Activated naive CD8-positive, alpha-beta T cell treated with anti-CD3 and anti-CD28 coated beads, Interleukin-2, amount 50 U/mL, for 24 hours (primary cell): ENCODE results near the gene UBE2E3.

Experiments used
- ATAC-seq: fragments of 150-1000 bp; cut with Tn5 transposase; one replicate; pipeline ENCODE4 v1.10.0; 2021
- DNase-seq: peaks from one replicate; pipeline ENCODE4 v3.0.0; 2021
- H3K27ac Mint-ChIP-seq: one replicate; pipeline ENCODE4 v1.8.0; 2021; ENCODE audit warnings: mild to moderate bottlenecking, mixed read lengths
- H3K27me3 Mint-ChIP-seq: one replicate; pipeline ENCODE4 v1.8.0; 2021; ENCODE audit warnings: mixed read lengths
- H3K36me3 Mint-ChIP-seq: one replicate; pipeline ENCODE4 v1.8.0; 2021; ENCODE audit warnings: low read depth, mixed read lengths
- H3K4me1 Mint-ChIP-seq: one replicate; pipeline ENCODE4 v1.8.0; 2021; ENCODE audit warnings: mixed read lengths
- H3K4me3 Mint-ChIP-seq: one replicate; pipeline ENCODE4 v1.8.0; 2021; ENCODE audit warnings: mild to moderate bottlenecking, moderate library complexity, mixed read lengths
- H3K9me3 Mint-ChIP-seq: one replicate; pipeline ENCODE4 v1.8.0; 2021; ENCODE audit warnings: mixed read lengths

Gene UBE2E3

DNA sequence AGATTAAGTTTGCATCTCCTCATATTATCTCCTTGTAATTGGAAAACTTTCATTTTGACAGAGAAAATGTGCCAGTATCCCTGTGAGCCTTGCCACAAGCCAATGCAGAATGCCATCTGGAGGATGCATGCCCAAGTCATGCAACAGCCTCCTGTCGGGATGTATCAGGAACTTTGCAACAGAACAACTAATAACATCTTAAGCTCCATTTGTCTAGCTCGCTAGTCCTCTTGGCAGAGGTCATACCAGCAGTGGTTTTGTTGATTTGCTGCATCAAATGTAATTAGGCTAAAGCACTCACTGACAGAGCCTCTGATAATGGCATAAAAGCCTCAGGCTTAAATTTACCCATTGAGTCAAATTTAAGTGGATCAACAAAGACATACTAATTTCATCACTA is 125.8 kb downstream of the UBE2E3 start:
- no peak for DNase-seq
- H3K27ac Mint-ChIP-seq: peak overlapping the region; percentile 73

DNA sequence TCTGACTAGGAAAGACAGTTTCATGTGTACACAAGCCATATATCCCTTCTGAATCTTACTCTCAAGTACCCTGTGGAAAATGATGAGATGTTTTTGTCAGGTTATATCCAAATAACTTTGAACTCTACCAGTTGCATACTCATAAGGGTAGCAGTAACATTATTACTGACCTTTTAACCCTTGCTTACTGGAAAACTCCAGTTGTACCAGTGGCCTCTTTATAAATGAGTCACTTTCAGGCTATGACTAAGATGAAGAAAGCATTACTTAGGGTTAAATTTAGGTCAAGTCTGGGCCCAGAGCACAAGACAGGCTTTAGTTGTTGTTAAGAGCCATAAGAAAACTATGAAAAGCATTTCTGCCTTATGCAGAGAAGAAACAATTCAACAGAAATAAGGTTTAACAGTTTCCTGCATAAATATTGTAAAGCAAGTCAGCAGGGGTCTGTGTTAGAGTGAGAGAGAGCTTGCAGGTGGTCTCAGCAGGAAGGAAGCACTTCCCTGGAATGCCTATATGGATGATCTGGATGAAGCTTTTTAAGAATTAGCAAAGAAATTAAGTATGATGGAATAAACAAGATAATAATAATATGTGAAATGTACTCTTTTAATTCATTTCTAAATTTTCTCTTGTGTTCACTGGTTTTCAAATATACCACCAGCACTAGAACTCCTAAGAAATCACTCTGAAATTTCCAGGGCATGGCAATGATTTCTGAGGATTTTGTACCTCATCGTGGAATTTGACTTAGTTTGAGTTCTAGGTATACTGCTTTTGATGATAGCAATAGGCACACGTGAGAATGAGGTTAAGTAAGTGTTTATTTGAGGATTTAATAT is 126.6 kb downstream of the UBE2E3 start:
- peaks cover 49% of the 10 kb centered on the region for H3K4me1 Mint-ChIP-seq
- no peak for DNase-seq
- peak; percentile 95 for ATAC-seq
- H3K9me3 Mint-ChIP-seq: peaks cover 5% of the 10 kb centered on the region
- peak overlapping the region; percentile 73 for H3K27ac Mint-ChIP-seq
- peak overlapping the region; percentile 27 for H3K4me3 Mint-ChIP-seq
- no peaks in the 10 kb centered on the region for H3K27me3 Mint-ChIP-seq
- no peaks in the 10 kb centered on the region for H3K36me3 Mint-ChIP-seq

More for the DNA sequence above, 125.8 kb downstream of the UBE2E3 start:
- H3K36me3 Mint-ChIP-seq: no peaks in the 10 kb centered on the region
- no peak for ATAC-seq
- peak overlapping the region; percentile 15 for H3K4me3 Mint-ChIP-seq
- no peaks in the 10 kb centered on the region for H3K27me3 Mint-ChIP-seq
- H3K4me1 Mint-ChIP-seq: peaks cover 49% of the 10 kb centered on the region
- peaks cover 5% of the 10 kb centered on the region for H3K9me3 Mint-ChIP-seq

DNA sequence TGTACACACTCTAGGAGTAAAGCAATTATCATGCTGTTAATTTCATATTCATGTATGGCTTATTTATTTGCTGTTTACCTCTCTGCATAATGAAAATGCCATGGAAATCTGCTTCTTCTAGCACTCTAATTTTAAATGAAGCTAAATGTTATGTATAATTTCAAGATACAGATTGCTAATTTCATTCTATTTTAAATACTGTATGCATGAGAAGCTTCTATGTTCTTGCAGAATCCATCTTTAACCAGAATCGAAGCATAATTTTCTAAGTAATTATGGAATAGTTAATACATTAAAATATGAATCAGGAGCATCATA is 127.2 kb downstream of the UBE2E3 start:
- no peaks in the 10 kb centered on the region for H3K36me3 Mint-ChIP-seq
- ATAC-seq (no peak), DNase-seq (no peak)
- H3K9me3 Mint-ChIP-seq: peaks cover 5% of the 10 kb centered on the region
- H3K27me3 Mint-ChIP-seq: no peaks in the 10 kb centered on the region
- peaks cover 49% of the 10 kb centered on the region for H3K4me1 Mint-ChIP-seq
- H3K4me3 Mint-ChIP-seq: no peak overlapping the region
- H3K27ac Mint-ChIP-seq: peak overlapping the region; percentile 73

DNA sequence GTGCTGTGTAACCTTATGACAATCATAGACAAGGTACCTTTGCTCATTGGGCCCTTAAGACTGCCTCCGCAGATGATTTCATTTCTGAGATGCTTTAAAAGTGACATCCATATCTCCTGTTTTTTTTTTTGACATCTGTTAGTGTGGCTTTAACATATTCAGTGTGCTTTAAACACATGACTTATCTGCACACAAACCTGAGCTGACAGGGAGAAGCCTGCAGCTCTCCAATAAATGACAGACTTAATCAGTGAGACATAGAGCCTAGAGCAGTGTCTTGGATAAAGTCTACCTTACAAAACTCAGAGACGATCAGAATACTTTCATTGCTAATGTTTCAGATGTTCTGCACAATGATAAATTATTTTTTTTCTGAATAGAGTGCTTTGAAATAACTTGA is 130.7 kb downstream of the UBE2E3 start:
- Mint-ChIP-seq H3K27me3 (no peaks in the 10 kb centered on the region), H3K27ac (no peak overlapping the region), H3K36me3 (no peaks in the 10 kb centered on the region), H3K4me3 (no peak overlapping the region), H3K4me1 (peaks cover 36% of the 10 kb centered on the region), H3K9me3 (peaks cover 5% of the 10 kb centered on the region)
- DNase-seq (no peak), ATAC-seq (no peak)

DNA sequence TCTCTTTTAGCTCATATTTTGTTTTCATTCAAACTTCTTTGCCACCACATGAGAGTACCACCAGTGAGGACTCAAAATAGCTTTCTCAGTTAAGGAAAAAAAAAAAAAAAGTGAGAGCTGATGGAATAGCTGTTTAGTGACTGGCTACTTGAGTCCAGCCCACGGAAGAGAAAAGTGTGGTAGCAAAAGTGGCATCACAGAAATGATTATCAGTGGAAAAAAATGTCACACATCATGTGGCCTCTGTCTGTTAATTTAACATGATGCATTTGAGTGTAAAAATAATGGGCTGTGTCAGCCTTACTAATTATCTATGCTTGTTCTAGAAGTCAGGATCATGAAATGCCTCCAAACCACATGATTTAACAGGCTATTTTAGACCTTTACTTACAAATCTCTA is 132.5 kb downstream of the UBE2E3 start:
- Mint-ChIP-seq H3K36me3 (no peaks in the 10 kb centered on the region), H3K27me3 (no peaks in the 10 kb centered on the region), H3K4me1 (peaks cover 25% of the 10 kb centered on the region), H3K9me3 (peaks cover 5% of the 10 kb centered on the region), H3K27ac (no peak overlapping the region), H3K4me3 (no peak overlapping the region)
- DNase-seq: no peak
- ATAC-seq: no peak
